HG02884 (cell line): ENCODE data around the gene RIN3.

Experiments
- ATAC-seq: cut with Tn5 transposase; IDR thresholded peaks from one replicate; pipeline ENCODE4 v1.9.1; 2021; ENCODE audit warnings: mild to moderate bottlenecking, moderate library complexity; ENCODE audit not compliant: unreplicated experiment

The RIN3 gene

DNA sequence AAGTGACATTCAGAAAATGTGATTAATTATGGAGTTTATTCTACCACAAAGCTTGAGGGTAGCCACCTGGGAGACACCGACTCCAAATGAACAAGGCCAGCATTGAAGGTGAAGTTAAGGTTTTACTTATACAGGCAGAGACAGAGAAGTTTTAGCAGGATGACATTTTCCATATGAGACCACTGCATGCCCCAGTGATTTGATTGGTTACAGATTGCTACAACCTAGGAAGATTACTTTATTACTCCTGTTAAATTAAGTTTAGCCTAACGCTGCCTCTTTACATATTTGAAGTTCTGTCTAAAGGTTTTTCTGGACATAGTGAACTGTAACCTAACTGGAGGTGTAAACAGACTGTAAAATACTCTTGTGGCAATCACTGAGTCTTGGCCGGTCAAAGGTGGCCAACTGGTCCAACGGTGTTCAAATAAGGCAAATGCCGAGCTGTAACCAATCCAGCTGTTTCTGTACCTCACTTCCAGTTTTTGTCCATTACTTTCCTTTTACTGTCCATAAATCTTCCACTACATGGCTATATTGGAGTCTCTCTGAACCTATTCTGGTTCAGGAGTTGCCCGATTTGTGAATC, 57.2 kb downstream of the RIN3 start:
- no peak for ATAC-seq

DNA sequence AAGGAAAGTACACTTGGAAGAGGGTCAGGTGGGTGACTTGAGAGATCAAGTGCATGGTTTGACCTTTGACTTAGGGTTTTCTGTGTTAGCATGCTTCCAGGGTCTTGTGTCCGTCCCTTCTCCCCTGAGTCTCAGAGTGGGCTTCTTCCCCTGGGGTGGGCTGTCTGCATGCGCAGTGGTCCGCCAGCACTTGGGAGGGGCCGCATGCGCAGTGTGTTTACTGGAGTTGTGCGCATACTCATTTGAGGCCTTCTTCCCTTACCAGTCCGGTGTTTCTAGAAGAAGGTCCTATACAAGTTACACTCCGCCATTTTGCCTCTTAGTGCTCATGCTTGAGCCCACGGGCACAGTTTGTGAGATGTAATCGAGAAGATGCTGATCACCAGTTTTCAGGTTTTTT, 58.5 kb downstream of the RIN3 start:
- ATAC-seq: no peak

DNA sequence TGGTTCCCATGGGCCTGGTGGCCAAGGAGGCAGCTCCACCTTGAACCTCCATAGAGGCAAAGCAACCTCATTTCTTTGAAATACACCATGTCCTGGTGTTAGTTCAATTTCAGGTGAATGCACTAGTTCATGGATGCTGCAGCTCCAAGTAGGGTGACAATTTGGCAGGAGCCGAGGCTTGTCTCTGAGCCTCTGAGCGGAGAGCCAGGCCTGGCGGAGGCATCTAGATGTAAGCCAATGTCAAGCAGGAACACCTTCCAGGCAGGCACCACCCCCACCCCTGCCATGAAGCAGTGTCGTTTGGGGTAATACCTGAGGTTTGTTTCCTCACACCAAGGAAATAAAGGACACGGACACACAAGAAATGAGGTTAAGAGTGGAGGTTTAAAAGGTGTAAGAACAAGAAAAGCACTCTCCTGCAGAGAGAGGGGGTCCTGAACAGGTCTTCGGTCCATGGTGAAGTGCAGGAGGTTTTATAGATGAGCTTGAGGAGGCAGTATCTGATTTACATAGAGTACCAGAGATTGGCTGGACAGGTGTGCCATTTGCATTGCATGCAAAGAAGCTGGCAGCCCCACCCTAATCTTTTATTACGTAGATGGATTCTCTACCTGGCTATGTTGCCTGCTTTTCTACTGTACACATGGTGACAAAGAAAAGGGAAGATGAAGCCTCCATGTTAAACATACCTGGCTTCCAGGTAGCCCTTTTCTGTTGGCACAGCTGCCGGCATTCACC, 60.3 kb downstream of the RIN3 start:
- ATAC-seq: no peak

- ATAC-seq: no peak
These were observed 61.6 kb downstream of the RIN3 start for GRCh38 chr14:92575061-92575747.

DNA sequence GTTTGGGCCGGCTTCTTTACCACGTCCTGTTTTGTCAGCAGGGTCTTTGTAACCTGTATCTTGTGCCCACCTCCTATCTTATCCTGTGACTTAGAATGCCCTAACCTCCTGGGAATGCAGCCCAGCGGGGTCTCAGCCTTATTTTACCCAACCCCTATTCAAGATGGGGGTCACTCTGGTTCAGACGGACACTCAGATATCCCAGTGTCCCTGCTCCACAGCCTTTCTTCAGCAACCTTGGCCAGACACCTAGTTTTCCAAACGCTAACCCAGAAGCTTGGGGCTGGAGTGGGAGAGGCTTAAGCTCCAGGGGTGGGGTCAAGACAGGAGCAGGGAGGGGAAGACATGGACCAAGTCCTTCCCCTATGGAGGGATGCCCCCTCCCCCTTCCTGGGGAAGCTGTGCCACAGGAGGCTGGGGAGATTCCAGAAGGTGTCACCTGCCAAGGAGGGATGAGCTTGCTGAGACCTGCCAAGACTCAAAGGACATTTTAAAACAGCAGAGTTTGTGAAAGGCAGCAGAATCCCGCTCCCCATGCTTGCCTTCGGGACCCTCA, 62.2 kb downstream of the RIN3 start:
- ATAC-seq: no peak

- peak; percentile 82 for ATAC-seq
These were observed 63.8 kb downstream of the RIN3 start for GRCh38 chr14:92577321-92577742.

- ATAC-seq: no peak
These were observed 64.9 kb downstream of the RIN3 start for GRCh38 chr14:92578511-92578910.

- no peak for ATAC-seq
These were observed 65.8 kb downstream of the RIN3 start for GRCh38 chr14:92579244-92579936.

GRCh38 chr14:92581206-92581605, 67.6 kb downstream of the RIN3 start:
- ATAC-seq: no peak

DNA sequence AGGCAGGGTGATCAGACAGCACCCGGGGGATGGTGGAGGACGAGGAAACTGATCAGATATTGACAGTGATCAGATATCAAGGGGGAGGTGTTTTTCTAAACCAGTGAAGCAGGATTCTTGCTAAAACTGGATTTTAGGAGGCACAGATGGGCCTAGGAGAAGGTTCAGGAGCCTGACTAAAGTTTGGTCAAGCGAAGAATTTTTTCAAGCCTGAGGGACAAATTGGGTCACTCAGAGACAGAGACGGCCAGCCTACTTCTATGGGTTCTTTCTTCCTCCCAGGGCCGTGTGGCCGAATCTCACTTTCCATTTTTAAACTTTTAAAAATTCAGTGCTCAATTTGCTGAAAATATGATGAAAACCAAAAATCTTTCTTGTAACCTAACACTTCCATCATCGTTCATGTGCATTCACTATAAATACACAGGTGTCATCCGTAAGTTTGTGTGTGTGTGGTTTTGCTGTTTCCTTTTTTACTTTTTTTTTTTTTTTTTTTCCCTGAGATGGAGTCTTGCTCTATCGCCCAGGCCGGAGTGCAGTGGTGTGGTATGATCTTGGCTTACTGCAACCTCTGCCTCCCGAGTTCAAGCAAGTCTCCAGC, 68.5 kb downstream of the RIN3 start:
- ATAC-seq: no peak

GRCh38 chr14:92582706-92583452, 69.3 kb downstream of the RIN3 start:
- ATAC-seq: peak; percentile 41

- ATAC-seq: no peak
These were observed 70.6 kb downstream of the RIN3 start for GRCh38 chr14:92584220-92584619.

GRCh38 chr14:92584816-92585215, 71.2 kb downstream of the RIN3 start:
- ATAC-seq: no peak

GRCh38 chr14:92585981-92586937, 72.7 kb downstream of the RIN3 start:
- peak; percentile 54 for ATAC-seq

DNA sequence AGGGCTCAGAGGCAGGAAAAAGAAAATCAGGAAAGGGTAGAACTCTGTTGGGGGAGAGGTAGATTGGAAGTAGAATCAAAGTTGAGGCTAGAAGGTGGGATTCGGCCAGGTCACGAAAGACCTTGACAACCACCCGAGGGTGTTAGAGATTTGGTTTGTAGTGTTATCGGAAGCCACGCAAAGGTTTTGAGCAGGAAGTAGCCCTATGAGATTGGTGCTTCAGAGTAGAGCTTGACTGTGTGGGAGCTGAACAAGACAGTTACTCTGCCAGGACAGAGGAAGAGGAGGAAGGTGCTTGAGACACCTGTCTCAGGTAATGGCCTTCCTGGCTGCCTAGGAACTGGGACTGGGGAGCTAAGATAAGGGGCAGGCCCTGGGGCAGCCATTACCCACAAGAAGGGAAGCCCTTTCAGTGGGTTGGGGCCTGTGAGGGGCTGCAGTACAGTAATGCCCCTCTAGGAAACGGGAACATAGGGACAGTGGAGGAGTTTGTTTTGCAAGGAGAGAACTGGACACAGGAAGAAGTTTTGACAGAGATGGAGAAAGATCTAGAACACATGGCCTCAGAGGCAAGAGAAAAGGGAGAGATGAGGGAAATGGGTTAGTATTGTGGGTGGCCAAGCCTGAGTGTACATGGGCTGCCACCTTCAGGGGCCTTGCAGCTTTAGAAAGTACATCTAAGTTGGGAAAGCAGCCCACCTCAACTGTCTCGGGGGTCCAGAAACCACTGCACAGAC, 73.5 kb downstream of the RIN3 start:
- ATAC-seq: no peak

- no peak for ATAC-seq
These were observed 74.1 kb downstream of the RIN3 start for GRCh38 chr14:92587700-92588085.

GRCh38 chr14:92589213-92589852, 75.8 kb downstream of the RIN3 start:
- ATAC-seq: no peak

DNA sequence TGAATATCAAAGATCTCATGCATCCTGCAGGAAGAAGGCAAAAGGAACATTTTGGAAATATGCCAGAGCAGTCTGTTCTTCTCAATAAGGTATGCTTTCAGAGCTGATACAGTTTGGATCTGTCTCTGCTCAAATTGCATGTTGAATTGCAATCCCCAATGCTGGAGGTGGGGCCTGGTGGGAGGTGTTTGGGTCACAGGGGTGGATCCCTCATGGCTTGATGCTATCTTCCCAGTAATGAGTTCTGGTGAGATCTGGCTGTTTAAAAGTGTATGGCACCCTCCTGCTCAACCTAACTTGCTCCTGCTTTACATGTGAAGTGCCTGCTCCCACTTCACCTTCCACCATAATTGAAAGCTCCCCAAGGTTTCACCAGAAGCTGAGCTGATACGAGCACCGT, 76.6 kb downstream of the RIN3 start:
- no peak for ATAC-seq
